Astrocyte (in vitro differentiated cells and primary cell): ENCODE measurements around the gene ZNF346.

ENCODE experiments used
- CTCF ChIP-seq: IDR thresholded peaks from 2 replicates; pipeline ENCODE4 v1.5.1; 2011; ENCODE audit warnings: low read depth, mild to moderate bottlenecking, inconsistent platforms, low read length, moderate library complexity; ENCODE audit not compliant: insufficient read depth
- EZH2 ChIP-seq: IDR thresholded peaks from 2 replicates; pipeline ENCODE4 v1.6.1; 2012; ENCODE audit warnings: mild to moderate bottlenecking, low read length, inconsistent platforms; ENCODE audit not compliant: insufficient read depth

- no peak for TF ChIP-seq CTCF
- no peak for TF ChIP-seq EZH2
These were observed 21.5 kb downstream of the ZNF346 start for GRCh38 chr5:177043958-177044357.
